MV-4-11 (cell line): ENCODE results near the gene CLK3.
"Not testable (repeated sequence)": the region's sequence is repeated elsewhere in the genome, so short reads cannot be mapped to it uniquely, and the experiment has no call there.

Experiments
- DNase-seq: peaks from one replicate; lab custom pipeline; 2025; lab: John Stamatoyannopoulos, UW

Gene CLK3

GRCh38 chr15:74642348-74642733 lies 26.7 kb downstream of the CLK3 start:
- no peak for DNase-seq

GRCh38 chr15:74642734-74643664 lies 27.4 kb downstream of the CLK3 start:
- no peak for DNase-seq

GRCh38 chr15:74643665-74644204 lies 28.1 kb downstream of the CLK3 start:
- no peak for DNase-seq

GRCh38 chr15:74646480-74646879 lies 30.8 kb downstream of the CLK3 start:
- DNase-seq = no peak

GRCh38 chr15:74648051-74648842 lies 32.6 kb downstream of the CLK3 start:
- no peak for DNase-seq

GRCh38 chr15:74651242-74651741 lies 35.7 kb downstream of the CLK3 start:
- no peak for DNase-seq

GRCh38 chr15:74653426-74654102 lies 37.9 kb downstream of the CLK3 start:
- DNase-seq = no peak

GRCh38 chr15:74655424-74655823 lies 39.8 kb downstream of the CLK3 start:
- DNase-seq = no peak

GRCh38 chr15:74656935-74657535 lies 41.4 kb downstream of the CLK3 start:
- no peak for DNase-seq

GRCh38 chr15:74657846-74658245 lies 42.2 kb downstream of the CLK3 start:
- DNase-seq = no peak

GRCh38 chr15:74661280-74661679 lies 45.6 kb downstream of the CLK3 start:
- not testable (repeated sequence) for DNase-seq

GRCh38 chr15:74662064-74662860 lies 46.6 kb downstream of the CLK3 start:
- DNase-seq = no peak

GRCh38 chr15:74663303-74664027 lies 47.8 kb downstream of the CLK3 start:
- DNase-seq = no peak

- DNase-seq = no peak
Measured at GRCh38 chr15:74664028-74664616, 48.5 kb downstream of the CLK3 start.

GRCh38 chr15:74664670-74665069 lies 49.0 kb downstream of the CLK3 start:
- DNase-seq = no peak

- no peak for DNase-seq
Measured at GRCh38 chr15:74667975-74668374, 52.3 kb downstream of the CLK3 start.

- no peak for DNase-seq
Measured at GRCh38 chr15:74669627-74670026, 54.0 kb downstream of the CLK3 start.

- no peak for DNase-seq
Measured at GRCh38 chr15:74674161-74674560, 58.5 kb downstream of the CLK3 start.

GRCh38 chr15:74676801-74677200 lies 61.2 kb downstream of the CLK3 start:
- DNase-seq = no peak
